Measurements from ENCODE around the gene PTK7.

- no peak for TF ChIP-seq CTCF (IDR thresholded peaks at IDR 0.05)
- TF ChIP-seq EZH2 (IDR thresholded peaks at IDR 0.05; ENCODE audit: borderline replicate concordance, insufficient read depth, low read depth, low read length, poor library complexity, severe bottlenecking): no peak
These were observed 38.4 kb upstream of the PTK7 start for GRCh38 chr6:43037706-43038105.
